Left colon (tissue), 2 donors: ENCODE measurements around the gene SEC61G. TPM values are rescaled to one million over a fixed set of nuclear protein-coding genes. Genes with fewer than 3 reads are reported as not detected.
A peak's percentile ranks its signal among the peaks of the same experiment; 100 is the strongest.

Experiments
- ATAC-seq: fragments of 200-7000 bp; cut with Tn5 transposase; one replicate; pipeline ENCODE4 v1.9.1; 2020; ENCODE audit warnings: mild to moderate bottlenecking, moderate library complexity
- DNase-seq, 2 donors: peaks; one replicate each; pipeline ENCODE4 v3.0.0-alpha.2; 2020
- intact Hi-C, 2 donors: fragments of 100-400 bp; cut with DNase I in 1 of 2; cut with micrococcal nuclease in 1 of 2; formaldehyde crosslinking; loops; one replicate each; pipeline versions ENCODE4 v1.11.2 to v1.14.0; 2022; cut with DNase I, micrococcal nuclease
- total RNA-seq, 2 donors: library from RNA; stranded (reverse); fragmentation: NEBNext Ultra II Directional; extraction: Animal tissue kit (Norgen Biotek cat#: 25700); gene quantifications; one replicate each; pipeline ENCODE4 v1.2.1, GENCODE V29; 2021
- donor health status: DM: no; HTN: no; CAD: no.
- donor health status: DM: yes; HTN: yes; CAD: no.

Gene SEC61G
- total RNA-seq, 2 donors from 2014 or later: 113 to 114 TPM

GRCh38 chr7:54774785-54775740 is 16.1 kb upstream of the SEC61G start:
- intact Hi-C loops: loop anchor here (5.0 kb wide), 1 partner anchor 482 kb away; no protein-coding TSS in a partner anchor
- ATAC-seq: no peak
- DNase-seq: no peak

GRCh38 chr7:54773472-54774399 is 14.7 kb upstream of the SEC61G start:
- intact Hi-C loops: loop anchor here (5.0 kb wide), 1 partner anchor 484 kb away; no protein-coding TSS in a partner anchor
- ATAC-seq: peak; percentile 99
- DNase-seq: peak; percentile 75 to 88

DNA sequence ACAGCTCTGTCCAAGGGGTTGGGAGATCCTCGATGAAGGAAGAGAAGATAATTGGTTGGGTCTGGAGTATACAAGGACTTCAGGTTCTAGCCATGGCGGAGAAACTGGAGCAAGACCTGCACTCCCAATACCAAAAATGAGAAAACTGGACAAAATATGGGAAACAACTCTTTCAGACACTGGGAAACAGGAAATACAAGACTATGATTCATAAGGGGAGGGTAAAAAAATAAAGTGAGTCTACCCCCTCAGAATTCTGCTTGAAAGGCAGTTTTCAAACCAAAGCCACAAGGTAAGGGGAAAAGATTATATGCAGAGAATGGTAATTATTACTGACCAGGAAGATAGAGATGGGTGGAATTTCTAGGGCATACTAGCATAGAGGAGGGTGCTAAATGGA is 10.2 kb upstream of the SEC61G start:
- ATAC-seq (no peak), DNase-seq (no peak)
- intact Hi-C loops: no loop called here

DNA sequence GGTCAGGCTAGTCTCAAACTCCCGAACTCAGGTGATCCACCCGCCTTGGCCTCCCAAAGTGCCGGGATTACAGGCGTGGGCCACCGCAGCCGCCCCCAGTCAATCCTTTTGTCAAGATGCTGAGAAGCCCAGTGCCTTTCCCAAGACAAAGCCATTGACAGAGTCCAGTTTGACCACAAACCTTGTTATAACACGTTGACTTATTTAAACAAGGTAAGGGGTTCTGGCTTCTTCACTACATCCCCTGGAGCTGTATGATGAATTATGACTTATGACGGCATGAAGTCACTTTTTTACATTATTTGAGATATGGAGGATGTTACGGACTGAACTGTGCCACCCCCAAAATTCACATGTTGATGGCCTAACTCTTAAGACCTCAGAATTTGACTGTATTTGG is 5.8 kb upstream of the SEC61G start:
- DNase-seq: no peak
- intact Hi-C loops: no loop called here
- no peak for ATAC-seq

DNA sequence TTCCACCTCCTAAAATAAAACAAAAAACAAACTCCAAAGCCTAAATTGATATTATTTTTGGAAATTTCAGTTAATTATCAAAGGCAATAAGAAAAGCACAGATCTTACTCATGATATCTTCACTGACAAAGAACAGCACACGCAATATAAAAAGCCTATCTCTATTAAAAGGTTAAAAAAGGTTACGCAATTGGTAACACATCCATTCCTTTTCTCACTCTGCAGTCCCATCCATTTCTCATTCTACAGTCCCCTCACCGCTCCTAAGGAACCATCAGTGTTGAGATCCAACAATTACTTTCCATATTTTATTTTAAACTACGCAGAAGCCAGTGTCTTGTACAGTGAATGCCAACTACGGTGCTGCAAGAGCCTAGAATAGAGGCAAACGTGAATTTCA is 1.3 kb downstream of the SEC61G start:
- DNase-seq (no peak), ATAC-seq (no peak)
- intact Hi-C loops: no loop called here

DNA sequence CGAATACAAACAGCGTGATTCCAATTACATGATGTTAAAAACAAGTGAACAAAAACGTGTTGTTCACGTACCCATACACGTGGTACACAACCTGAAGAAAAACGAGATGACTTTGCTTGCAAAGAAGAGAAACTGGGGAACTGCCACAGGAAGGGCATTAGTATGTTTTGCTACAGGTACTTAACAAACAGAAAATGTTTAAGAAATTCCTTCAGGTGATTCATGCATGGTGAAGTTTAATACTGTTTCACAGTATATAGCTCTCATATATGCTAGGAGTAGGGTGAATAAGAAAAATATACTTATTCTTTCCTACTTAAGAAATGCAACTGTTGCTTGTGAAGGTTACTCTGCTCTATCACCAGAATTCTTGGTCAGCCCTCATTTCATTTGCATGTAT is 9.8 kb downstream of the SEC61G start:
- ATAC-seq: no peak
- intact Hi-C loops: no loop called here
- no peak for DNase-seq

GRCh38 chr7:54747234-54747633 is 11.8 kb downstream of the SEC61G start:
- no peak for ATAC-seq
- DNase-seq: no peak
- intact Hi-C loops: no loop called here

DNA sequence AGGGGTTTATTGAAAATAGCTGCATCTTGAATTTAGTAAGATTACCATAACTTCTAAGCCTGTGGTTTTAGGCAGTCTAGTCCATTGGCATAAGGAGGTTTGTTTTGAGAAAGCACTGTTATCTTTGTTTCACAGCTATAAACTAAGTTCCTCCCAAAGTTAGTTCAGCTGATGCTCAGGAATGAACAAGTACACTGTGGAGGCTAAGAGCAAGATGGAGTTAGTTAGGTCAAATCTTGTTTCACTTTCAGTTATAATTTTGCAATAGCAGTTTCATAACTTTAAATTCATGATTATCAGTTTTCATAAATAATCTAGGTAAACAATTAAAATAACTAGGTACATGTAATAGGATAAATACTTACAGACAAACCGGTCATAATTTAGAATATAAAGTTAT is 15.4 kb downstream of the SEC61G start:
- DNase-seq: no peak
- intact Hi-C loops: no loop called here
- no peak for ATAC-seq

DNA sequence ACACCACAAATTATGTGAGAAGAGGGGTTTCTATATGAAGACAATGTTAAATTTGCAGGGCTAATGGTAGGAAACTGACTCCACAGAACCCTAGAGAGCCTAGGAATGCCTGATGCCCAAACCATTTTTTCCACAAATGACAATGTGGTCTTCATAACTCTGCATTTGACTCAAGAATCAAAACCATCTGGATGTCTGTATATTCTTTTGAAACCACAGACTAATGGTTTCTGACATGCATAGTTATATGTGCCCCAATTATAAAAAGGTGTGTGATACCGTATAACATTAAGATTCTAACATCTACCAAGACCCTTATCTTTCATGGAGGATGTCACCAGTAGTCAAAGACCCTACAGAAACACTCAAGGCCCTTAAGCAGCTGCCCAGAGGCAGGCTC is 20.3 kb downstream of the SEC61G start:
- no peak for DNase-seq
- intact Hi-C loops: no loop called here
- ATAC-seq: no peak

DNA sequence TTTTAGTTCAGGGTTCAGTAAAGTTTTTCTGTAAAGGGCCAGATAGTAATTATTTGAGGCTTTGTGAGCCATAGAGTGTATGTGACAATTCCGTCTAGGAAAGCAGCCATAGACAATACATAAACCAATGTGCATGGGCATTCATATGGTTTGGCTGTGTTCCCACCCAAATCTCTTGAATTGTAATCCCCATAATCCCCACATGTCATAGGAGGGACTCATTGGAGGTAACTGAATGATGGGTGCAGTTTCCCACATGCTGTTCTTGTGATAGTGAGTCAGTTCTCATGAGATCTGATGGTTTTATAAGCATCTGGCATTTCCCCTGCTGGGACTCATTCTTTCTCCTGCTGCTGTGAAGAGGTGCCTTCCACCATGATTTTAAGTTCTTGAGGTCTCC is 29.9 kb downstream of the SEC61G start:
- no peak for ATAC-seq
- no peak for DNase-seq

GRCh38 chr7:54728411-54728810 is 30.6 kb downstream of the SEC61G start:
- intact Hi-C loops: no loop called here
- DNase-seq (no peak), ATAC-seq (no peak)

More for the DNA sequence above, 29.9 kb downstream of the SEC61G start:
- intact Hi-C loops: no loop called here

GRCh38 chr7:54725255-54725654 is 33.8 kb downstream of the SEC61G start:
- DNase-seq (no peak), ATAC-seq (no peak)
- intact Hi-C loops: no loop called here

GRCh38 chr7:54722502-54722901 is 36.5 kb downstream of the SEC61G start:
- no peak for DNase-seq
- intact Hi-C loops: no loop called here
- no peak for ATAC-seq

- intact Hi-C loops: no loop called here
- ATAC-seq (no peak), DNase-seq (no peak)
Measured at GRCh38 chr7:54722026-54722425, 37.0 kb downstream of the SEC61G start.

DNA sequence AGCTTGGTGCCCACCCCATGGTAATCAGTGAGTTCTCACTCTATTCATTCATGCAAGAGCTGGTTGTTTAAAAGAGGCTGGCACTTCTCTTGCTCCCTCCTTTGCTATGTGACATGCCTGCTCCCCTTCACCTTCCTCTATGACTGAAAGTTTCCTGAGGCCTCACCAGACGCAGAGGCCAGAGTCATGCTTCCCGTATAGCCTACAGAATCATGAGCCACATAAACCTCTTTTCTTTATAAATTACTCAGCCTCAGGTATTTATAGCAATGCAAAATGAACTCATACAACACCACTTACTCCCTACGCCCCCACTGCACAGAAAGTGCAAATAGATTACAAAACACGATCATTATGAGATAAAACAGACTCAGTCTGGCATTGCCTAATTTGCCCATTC is 39.0 kb downstream of the SEC61G start:
- ATAC-seq (no peak), DNase-seq (no peak)
- intact Hi-C loops: no loop called here

GRCh38 chr7:54719425-54719824 is 39.6 kb downstream of the SEC61G start:
- DNase-seq (no peak), ATAC-seq (no peak)
- intact Hi-C loops: no loop called here

DNA sequence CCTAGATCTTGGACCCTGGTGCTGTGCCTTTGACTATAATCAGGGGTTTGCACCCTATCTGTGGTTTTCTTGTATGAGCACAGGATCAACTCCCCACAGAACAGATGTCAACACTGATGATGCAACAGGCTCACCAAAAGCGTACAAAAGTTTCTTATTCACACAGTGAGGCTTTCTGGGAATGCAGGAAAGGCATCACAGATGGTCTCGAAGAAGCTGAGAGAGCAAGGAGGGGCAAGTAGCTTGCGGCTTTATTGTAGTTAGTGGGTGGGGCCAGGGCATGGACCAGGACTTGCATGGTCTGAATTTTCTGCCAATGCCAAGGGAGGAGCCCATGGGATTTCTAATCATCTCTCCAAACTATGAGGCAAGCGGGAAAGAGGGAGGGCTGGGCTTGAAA is 46.2 kb downstream of the SEC61G start:
- ATAC-seq: no peak
- DNase-seq: no peak
- intact Hi-C loops: no loop called here

DNA sequence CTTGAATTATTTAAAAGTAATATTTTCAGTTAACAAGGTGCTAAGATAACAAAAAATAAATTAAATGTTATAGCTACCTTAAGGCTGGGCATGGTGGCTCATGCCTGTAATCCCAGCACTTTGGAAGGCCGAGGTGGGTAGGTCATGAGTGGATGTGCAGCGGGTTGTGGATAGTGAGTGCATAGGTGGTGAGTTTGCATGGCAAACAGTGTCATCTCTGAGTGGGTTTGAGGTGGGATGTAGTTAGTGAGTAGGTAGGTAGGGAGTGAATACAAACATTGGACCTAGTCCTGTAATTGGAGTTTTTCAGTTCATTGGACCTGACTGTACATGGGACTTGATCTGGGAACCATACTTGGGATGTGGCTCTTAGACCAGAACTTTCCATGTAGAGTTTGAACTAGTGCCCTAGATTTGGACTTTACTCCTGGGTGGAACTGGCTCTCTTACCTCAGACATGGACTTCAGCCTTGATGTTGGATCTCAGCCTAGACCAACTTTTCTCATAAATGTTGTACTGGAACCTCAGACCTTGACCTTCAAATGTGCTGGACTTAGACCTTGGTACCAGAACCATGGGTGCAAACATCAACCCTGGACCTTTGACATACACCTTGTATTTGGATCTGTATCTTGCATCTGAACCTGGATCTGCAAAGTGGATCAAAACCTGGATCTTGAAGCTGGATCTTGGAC is 47.0 kb downstream of the SEC61G start:
- intact Hi-C loops: no loop called here
- DNase-seq: no peak
- peak; percentile 71 for ATAC-seq

DNA sequence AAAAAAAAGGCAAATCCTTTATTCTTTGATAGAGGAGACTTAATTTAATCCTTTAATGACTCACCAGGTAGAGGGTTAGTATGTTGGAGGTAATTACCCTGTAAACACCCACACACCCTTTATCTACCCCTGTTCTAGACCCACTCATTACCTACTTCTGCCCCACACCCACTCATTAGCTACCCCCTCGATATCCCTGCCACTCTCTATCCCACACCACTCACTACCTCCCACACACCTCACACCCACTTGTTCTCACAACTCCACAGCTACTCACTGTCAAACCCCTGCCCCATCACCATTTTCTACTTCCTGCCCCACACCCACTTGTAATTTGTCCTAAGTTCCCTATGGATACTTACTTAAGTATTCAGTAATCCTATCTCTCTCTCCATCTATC is 49.7 kb downstream of the SEC61G start:
- no peak for DNase-seq
- intact Hi-C loops: no loop called here
- no peak for ATAC-seq
